PC-9 (cell line): ENCODE results near the gene TENM4. TPM values are rescaled to one million over a fixed set of nuclear protein-coding genes. Genes with fewer than 3 reads are reported as not detected.
"Not testable (repeated sequence)": the region's sequence is repeated elsewhere in the genome, so short reads cannot be mapped to it uniquely, and the experiment has no call there.

Source experiments
- BruUV-seq: library from RNA; stranded (reverse); fragments of 400-500 nt; replicated peaks from 2 replicates; lab custom pipeline; 2021; lab: Mats Ljungman, UMichigan
- CTCF ChIA-PET: fragments of 300-600 bp; sonication (Branson Sonifier 250); formaldehyde crosslinking; loops from one replicate; lab custom pipeline; 2022; ENCODE audit warnings: antibody characterized with exemption; lab: Charles Lee
- POLR2A ChIA-PET: fragments of 300-600 bp; sonication (Branson Sonifier 250); formaldehyde crosslinking; loops from one replicate; lab custom pipeline; 2022; ENCODE audit warnings: antibody characterized with exemption; ENCODE audit not compliant: unreplicated experiment; lab: Charles Lee
- DNase-seq, 2 experiments: peaks; one replicate each; pipeline versions ENCODE4 v3.0.0 to v3.0.0-alpha.2; 2015 to 2022; ENCODE audit warnings: mixed read lengths in 1 of 2
- H2AFZ ChIP-seq: fragments of 200-600 bp; sonication (generic); 2 replicates; pipeline ENCODE4 v1.8.1; 2017; ENCODE audit warnings: antibody characterized with exemption
- H3F3A ChIP-seq: fragments of 200-600 bp; sonication (generic); 2 replicates; pipeline ENCODE4 v1.8.1; 2017; ENCODE audit warnings: antibody characterized with exemption, mild to moderate bottlenecking, low read depth; ENCODE audit not compliant: insufficient read depth
- H3K27ac ChIP-seq: fragments of 200-600 bp; sonication (generic); 2 replicates; pipeline ENCODE4 v1.6.1; 2016; ENCODE audit warnings: mixed run types
- H3K27me3 ChIP-seq: fragments of 200-600 bp; sonication (generic); 2 replicates; pipeline ENCODE4 v1.6.1; 2016; ENCODE audit warnings: low read depth, mixed run types; ENCODE audit not compliant: insufficient read depth
- H3K36me3 ChIP-seq: fragments of 200-600 bp; sonication (generic); 2 replicates; pipeline ENCODE4 v1.6.1; 2016; ENCODE audit warnings: low read depth, mixed run types
- H3K4me1 ChIP-seq: fragments of 200-600 bp; sonication (generic); replicated peaks from 2 replicates; pipeline ENCODE4 v1.6.1; 2016; ENCODE audit warnings: mixed run types; ENCODE audit not compliant: insufficient read depth
- H3K4me2 ChIP-seq: fragments of 200-600 bp; sonication (generic); 2 replicates; pipeline ENCODE4 v1.6.1; 2017; ENCODE audit warnings: mixed run types
- H3K4me3 ChIP-seq: fragments of 200-600 bp; sonication (generic); 2 replicates; pipeline ENCODE4 v1.6.1; 2016; ENCODE audit warnings: mixed run types
- H3K79me2 ChIP-seq: fragments of 200-600 bp; sonication (generic); 2 replicates; pipeline ENCODE4 v1.6.1; 2017; ENCODE audit warnings: low read depth, mixed run types
- H3K9me2 ChIP-seq: fragments of 200-600 bp; sonication (generic); 2 replicates; pipeline ENCODE4 v1.8.1; 2017; ENCODE audit warnings: mild to moderate bottlenecking; ENCODE audit not compliant: insufficient read depth
- H3K9me3 ChIP-seq: fragments of 200-600 bp; sonication (generic); 2 replicates; pipeline ENCODE4 v1.8.1; 2016; ENCODE audit warnings: low read depth; ENCODE audit not compliant: insufficient read depth
- H4K20me1 ChIP-seq: fragments of 200-600 bp; sonication (generic); 2 replicates; pipeline ENCODE4 v1.8.1; 2017; ENCODE audit not compliant: insufficient read depth
- EZH2 ChIP-seq: fragments of 200-600 bp; sonication (generic); IDR thresholded peaks from 2 replicates; pipeline ENCODE4 v1.8.0; 2017; ENCODE audit warnings: antibody characterized with exemption, low read depth
- intact Hi-C: fragments of 100-400 bp; cut with micrococcal nuclease; formaldehyde crosslinking; loops from one replicate; pipeline ENCODE4 v1.10.0; 2022; ENCODE audit not compliant: unreplicated experiment
- total RNA-seq: library from RNA; stranded (reverse); gene quantifications from 2 replicates; pipeline ENCODE4 v1.2.3, GENCODE V29; 2021
- TF ChIP-seq, protein P1 (sequence below): fragments of 200-600 bp; sonication (generic); conservative IDR thresholded peaks from 2 replicates; pipeline ENCODE4 v1.6.1; 2017; ENCODE audit warnings: mixed run types, antibody characterized with exemption, mild to moderate bottlenecking, moderate library complexity

The TENM4 gene
- total RNA-seq, 1 experiment from 2014 or later = not detected

DNA sequence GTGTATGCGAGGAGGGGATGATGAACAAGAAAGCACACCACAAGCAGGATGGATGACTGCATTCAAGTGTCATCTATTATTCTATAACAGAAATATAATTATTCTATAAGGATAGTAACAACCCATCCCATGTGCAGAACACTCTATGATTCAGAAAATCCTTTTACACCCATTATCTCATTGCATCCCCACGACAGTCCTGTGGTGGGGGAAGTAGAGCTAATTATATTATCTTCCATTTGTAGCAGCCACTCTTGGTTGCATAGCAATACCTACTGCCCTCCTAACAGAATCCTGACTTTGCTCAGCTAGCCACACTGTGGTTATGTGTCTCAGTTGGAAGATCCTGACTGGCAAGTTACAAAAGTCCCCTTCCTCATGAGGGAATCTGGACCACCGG lies 459.7 kb downstream of the TENM4 start:
- Histone ChIP-seq H3K36me3 (no peaks in the 10 kb centered on the region), H3K9me2 (no peaks in the 10 kb centered on the region), H3F3A (no peaks in the 10 kb centered on the region), H3K27ac (no peak overlapping the region), H3K79me2 (no peaks in the 10 kb centered on the region), H3K4me2 (no peak overlapping the region), H3K4me1 (no peaks in the 10 kb centered on the region), H3K9me3 (no peaks in the 10 kb centered on the region), H4K20me1 (no peaks in the 10 kb centered on the region), H2AFZ (no peak overlapping the region), H3K4me3 (no peak overlapping the region), H3K27me3 (peaks cover 44% of the 10 kb centered on the region)
- no peak for DNase-seq
- ChIA-PET POLR2A (no interaction called here), CTCF (no interaction called here)
- BruUV-seq = no TSS peak
- intact Hi-C loops = no loop called here
- TF ChIP-seq, protein P1, sequence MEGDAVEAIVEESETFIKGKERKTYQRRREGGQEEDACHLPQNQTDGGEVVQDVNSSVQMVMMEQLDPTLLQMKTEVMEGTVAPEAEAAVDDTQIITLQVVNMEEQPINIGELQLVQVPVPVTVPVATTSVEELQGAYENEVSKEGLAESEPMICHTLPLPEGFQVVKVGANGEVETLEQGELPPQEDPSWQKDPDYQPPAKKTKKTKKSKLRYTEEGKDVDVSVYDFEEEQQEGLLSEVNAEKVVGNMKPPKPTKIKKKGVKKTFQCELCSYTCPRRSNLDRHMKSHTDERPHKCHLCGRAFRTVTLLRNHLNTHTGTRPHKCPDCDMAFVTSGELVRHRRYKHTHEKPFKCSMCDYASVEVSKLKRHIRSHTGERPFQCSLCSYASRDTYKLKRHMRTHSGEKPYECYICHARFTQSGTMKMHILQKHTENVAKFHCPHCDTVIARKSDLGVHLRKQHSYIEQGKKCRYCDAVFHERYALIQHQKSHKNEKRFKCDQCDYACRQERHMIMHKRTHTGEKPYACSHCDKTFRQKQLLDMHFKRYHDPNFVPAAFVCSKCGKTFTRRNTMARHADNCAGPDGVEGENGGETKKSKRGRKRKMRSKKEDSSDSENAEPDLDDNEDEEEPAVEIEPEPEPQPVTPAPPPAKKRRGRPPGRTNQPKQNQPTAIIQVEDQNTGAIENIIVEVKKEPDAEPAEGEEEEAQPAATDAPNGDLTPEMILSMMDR = no peak
- TF ChIP-seq EZH2 = no peak

DNA sequence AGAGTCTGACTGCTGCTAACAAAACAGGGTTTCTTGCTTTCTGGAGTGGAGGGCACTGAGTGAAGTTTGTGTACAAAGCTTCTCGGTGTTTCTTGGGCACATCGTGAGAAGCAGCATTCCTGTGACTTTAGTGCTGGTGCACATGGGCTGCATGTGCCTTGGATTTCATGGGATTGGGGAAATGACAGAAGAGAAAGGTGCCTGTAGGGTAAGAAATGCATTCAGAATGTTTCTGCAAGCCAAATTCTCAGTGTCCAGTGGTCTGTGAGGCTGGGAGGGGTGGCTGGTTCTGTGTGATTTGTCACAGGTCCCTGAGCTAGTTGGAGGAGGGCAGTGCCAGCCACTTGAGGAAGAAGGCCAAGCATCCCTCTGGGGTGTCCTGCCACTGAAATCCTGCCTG lies 462.0 kb downstream of the TENM4 start:
- Histone ChIP-seq H3K36me3 (no peaks in the 10 kb centered on the region), H3K4me2 (no peak overlapping the region), H3K9me3 (no peaks in the 10 kb centered on the region), H3K79me2 (no peaks in the 10 kb centered on the region), H3K27me3 (peaks cover 28% of the 10 kb centered on the region), H3K4me3 (no peak overlapping the region), H3K4me1 (no peaks in the 10 kb centered on the region), H2AFZ (no peak overlapping the region), H3K9me2 (no peaks in the 10 kb centered on the region), H3K27ac (no peak overlapping the region), H3F3A (no peaks in the 10 kb centered on the region), H4K20me1 (no peaks in the 10 kb centered on the region)
- DNase-seq = no peak
- TF ChIP-seq, protein P1 = no peak
- TF ChIP-seq EZH2 = no peak
- BruUV-seq = no TSS peak
- POLR2A ChIA-PET = interaction anchor here (0.7 kb wide), 1 partner anchor 1572 kb away, joined by 5 read pairs; no protein-coding TSS in a partner anchor
- CTCF ChIA-PET = no interaction called here
- intact Hi-C loops = no loop called here

DNA sequence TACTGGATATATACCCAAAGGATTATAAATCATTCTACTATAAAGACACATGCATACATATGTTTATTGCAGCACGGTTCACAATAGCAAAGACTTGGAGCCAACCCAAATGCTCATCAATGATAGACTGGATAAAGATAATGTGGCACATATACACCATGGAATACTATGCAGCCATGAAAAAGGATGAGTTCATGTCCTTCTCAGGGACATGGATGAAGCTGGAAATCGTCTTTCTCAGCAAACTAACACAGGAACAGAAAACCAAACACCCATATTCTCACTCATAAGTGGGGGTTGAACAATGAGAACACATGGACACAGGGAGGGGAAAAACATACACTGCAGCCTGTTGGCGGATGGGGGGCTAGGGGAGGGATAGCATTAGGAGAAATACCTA lies 463.0 kb downstream of the TENM4 start:
- H3F3A ChIP-seq, H3K4me2 ChIP-seq, CTCF ChIA-PET, H3K9me3 ChIP-seq, H3K4me1 ChIP-seq, intact Hi-C loops, H3K27ac ChIP-seq, H3K79me2 ChIP-seq, H3K4me3 ChIP-seq, POLR2A ChIA-PET, H3K36me3 ChIP-seq, H3K9me2 ChIP-seq, BruUV-seq, H4K20me1 ChIP-seq, H2AFZ ChIP-seq, DNase-seq: not testable (repeated sequence)
- peaks cover 21% of the 10 kb centered on the region for H3K27me3 ChIP-seq

DNA sequence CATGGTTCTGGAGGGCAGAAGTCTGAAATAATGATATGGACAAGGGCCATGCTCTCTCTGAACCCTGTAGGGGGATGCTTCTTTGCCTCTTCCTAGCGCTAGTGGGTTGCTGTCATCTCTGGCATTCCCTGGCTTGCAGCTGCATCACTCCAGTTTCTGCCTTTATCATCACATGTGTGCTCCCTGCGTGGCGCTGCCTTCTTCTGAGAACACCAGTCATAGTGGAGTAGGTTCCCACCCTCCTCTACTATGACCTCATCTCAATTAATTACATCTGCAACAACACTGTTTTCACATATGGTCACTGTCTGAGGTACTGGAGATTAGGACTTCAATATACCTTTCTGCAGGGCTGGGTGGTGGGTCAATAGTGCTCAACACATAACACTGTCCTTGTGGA lies 463.8 kb downstream of the TENM4 start:
- BruUV-seq = no TSS peak
- ChIA-PET POLR2A (no interaction called here), CTCF (no interaction called here)
- Histone ChIP-seq H3K36me3 (no peaks in the 10 kb centered on the region), H3K9me3 (no peaks in the 10 kb centered on the region), H4K20me1 (no peaks in the 10 kb centered on the region; the same call in 1 of the 2 replicates), H3K4me2 (no peak overlapping the region), H3K4me1 (no peaks in the 10 kb centered on the region), H3K27me3 (peaks cover 21% of the 10 kb centered on the region), H3K9me2 (no peaks in the 10 kb centered on the region), H3K79me2 (no peaks in the 10 kb centered on the region), H2AFZ (no peak overlapping the region), H3K27ac (no peak overlapping the region), H3F3A (no peaks in the 10 kb centered on the region), H3K4me3 (no peak overlapping the region)
- no peak for TF ChIP-seq EZH2
- TF ChIP-seq, protein P1 = no peak
- DNase-seq = no peak
- intact Hi-C loops = no loop called here
